IMR-90 (cell line): ENCODE measurements around the gene MAN1C1. TPM values are rescaled to one million over a fixed set of nuclear protein-coding genes. Genes with fewer than 3 reads are reported as not detected.

Experiments used
- ATAC-seq: fragments of 200-7000 bp; cut with Tn5 transposase; 2 replicates; pipeline ENCODE4 v1.9.1; 2020; ENCODE audit warnings: low read depth, mild to moderate bottlenecking, moderate library complexity
- BruUV-seq: library from RNA; stranded (reverse); fragments of 400-500 nt; replicated peaks from 2 replicates; lab custom pipeline; 2021; lab: Mats Ljungman, UMichigan
- CTCF ChIA-PET: fragments of 300-600 bp; formaldehyde crosslinking; extraction: SDS; loops from one replicate; lab custom pipeline; 2021; ENCODE audit warnings: antibody characterized with exemption; lab: Yijun Ruan, JAX
- POLR2A ChIA-PET: fragments of 300-600 bp; sonication (Branson Sonifier 250); formaldehyde crosslinking; loops from one replicate; lab custom pipeline; 2022; ENCODE audit warnings: antibody characterized with exemption; ENCODE audit not compliant: unreplicated experiment; lab: Charles Lee
- DNase-seq: peaks from one replicate; pipeline ENCODE4 v3.0.0; 2013
- H2AFZ ChIP-seq: replicated peaks from 2 replicates; pipeline ENCODE3; 2013; ENCODE audit warnings: low read length, mild to moderate bottlenecking; ENCODE audit not compliant: poor library complexity
- H2AK5ac ChIP-seq: 2 replicates; pipeline ENCODE4 v1.6.1; 2013; ENCODE audit warnings: low read depth, low read length, inconsistent platforms
- H2AK9ac ChIP-seq: replicated peaks from 2 replicates; pipeline ENCODE3; 2013; ENCODE audit warnings: mild to moderate bottlenecking, low read depth, low read length, moderate library complexity; ENCODE audit not compliant: poor library complexity
- H2BK120ac ChIP-seq: 2 replicates; pipeline ENCODE4 v1.6.1; 2013; ENCODE audit warnings: low read depth, low read length, inconsistent platforms
- H2BK15ac ChIP-seq: 3 replicates; pipeline ENCODE4 v1.6.1; 2013; ENCODE audit warnings: low read depth, low read length, inconsistent platforms
- H2BK20ac ChIP-seq: 2 replicates; pipeline ENCODE4 v1.6.1; 2013; ENCODE audit warnings: low read depth, mild to moderate bottlenecking, inconsistent platforms, low read length, moderate library complexity
- H2BK5ac ChIP-seq: 2 replicates; pipeline ENCODE4 v1.6.1; 2013; ENCODE audit warnings: mild to moderate bottlenecking, low read depth, low read length, inconsistent platforms; ENCODE audit not compliant: poor library complexity, severe bottlenecking
- H3K14ac ChIP-seq: replicated peaks from 2 replicates; pipeline ENCODE4 v1.6.1; 2013; ENCODE audit warnings: low read depth, low read length, inconsistent platforms
- H3K18ac ChIP-seq: 2 replicates; pipeline ENCODE4 v1.6.1; 2013; ENCODE audit warnings: low read depth, low read length, control low read depth
- H3K23ac ChIP-seq: 2 replicates; pipeline ENCODE4 v1.6.1; 2013; ENCODE audit warnings: low read depth, low read length, inconsistent platforms
- H3K27ac ChIP-seq: 2 replicates; pipeline ENCODE4 v1.5.1; 2013; ENCODE audit warnings: mild to moderate bottlenecking, control low read depth, low read length; ENCODE audit not compliant: insufficient read depth
- H3K27me3 ChIP-seq: 2 replicates; pipeline ENCODE4 v1.6.1; 2013; ENCODE audit warnings: low read length; ENCODE audit not compliant: control insufficient read depth, insufficient read depth
- H3K36me3 ChIP-seq: 2 replicates; pipeline ENCODE4 v1.6.1; 2013; ENCODE audit warnings: low read length, mixed read lengths; ENCODE audit not compliant: control insufficient read depth, insufficient read depth
- H3K4ac ChIP-seq: 2 replicates; pipeline ENCODE4 v1.6.1; 2013; ENCODE audit warnings: low read depth, low read length, inconsistent platforms
- H3K4me1 ChIP-seq: 2 replicates; pipeline ENCODE4 v1.6.1; 2013; ENCODE audit warnings: low read length, mixed read lengths; ENCODE audit not compliant: control insufficient read depth, insufficient read depth
- H3K4me2 ChIP-seq: 2 replicates; pipeline ENCODE4 v1.6.1; 2013; ENCODE audit warnings: low read depth, mild to moderate bottlenecking, control low read depth, low read length, moderate library complexity
- H3K4me3 ChIP-seq: 2 replicates; pipeline ENCODE4 v1.5.1; 2013; ENCODE audit warnings: low read depth, mild to moderate bottlenecking, control low read depth, low read length, moderate library complexity; ENCODE audit not compliant: insufficient read depth
- H3K56ac ChIP-seq: 2 replicates; pipeline ENCODE4 v1.6.1; 2013; ENCODE audit warnings: low read length, inconsistent platforms; ENCODE audit not compliant: insufficient read depth; ENCODE audit errors: extremely low read depth
- H3K79me1 ChIP-seq, 2 experiments: 2 replicates each; pipeline ENCODE4 v1.6.1; 2013; ENCODE audit warnings: low read length in 2 of 2, inconsistent platforms in 1 of 2, low read depth in 1 of 2
- H3K9ac ChIP-seq: 2 replicates; pipeline ENCODE4 v1.6.1; 2013; ENCODE audit warnings: low read depth, low read length, control low read depth
- H3K9me1 ChIP-seq: 2 replicates; pipeline ENCODE4 v1.6.1; 2013; ENCODE audit warnings: low read length, inconsistent platforms; ENCODE audit not compliant: insufficient read depth
- H3K9me3 ChIP-seq: 2 replicates; pipeline ENCODE4 v1.6.1; 2013; ENCODE audit warnings: low read length; ENCODE audit not compliant: control insufficient read depth, insufficient read depth
- H4K20me1 ChIP-seq: 2 replicates; pipeline ENCODE4 v1.6.1; 2013; ENCODE audit warnings: low read length, inconsistent platforms; ENCODE audit not compliant: insufficient read depth
- H4K5ac ChIP-seq: 2 replicates; pipeline ENCODE4 v1.6.1; 2013; ENCODE audit warnings: mild to moderate bottlenecking, low read depth, low read length, control low read depth
- H4K8ac ChIP-seq, 2 experiments: 2 replicates each; pipeline ENCODE4 v1.6.1; 2013; ENCODE audit warnings: low read depth in 2 of 2, low read length in 2 of 2, control low read depth in 1 of 2, inconsistent platforms in 1 of 2
- H4K91ac ChIP-seq: 2 replicates; pipeline ENCODE4 v1.6.1; 2013; ENCODE audit warnings: low read depth, low read length, inconsistent platforms; ENCODE audit not compliant: insufficient read depth
- CHD1 ChIP-seq: IDR thresholded peaks from 2 replicates; pipeline ENCODE4 v1.6.1; 2012; ENCODE audit warnings: low read depth, low read length, improper control_type of control experiment
- ELK1 ChIP-seq: fragments of 150-350 bp; IDR thresholded peaks from 2 replicates; pipeline ENCODE4 v1.6.1; 2016; ENCODE audit warnings: low read depth, mild to moderate bottlenecking, low read length, moderate library complexity, borderline replicate concordance
- MAZ ChIP-seq: IDR thresholded peaks from 2 replicates; pipeline ENCODE4 v1.6.1; 2012; ENCODE audit warnings: low read depth, mild to moderate bottlenecking, low read length, improper control_type of control experiment, moderate library complexity, borderline replicate concordance
- POLR2A ChIP-seq: IDR thresholded peaks from 2 replicates; pipeline ENCODE4 v1.6.1; 2012; ENCODE audit warnings: mild to moderate bottlenecking, low read depth, low read length
- WGBS, 2 experiments: methylation state at CpG; one replicate each; pipeline versions ENCODE4 v1.1.5 to v1.1.7; 2013; ENCODE audit warnings: missing lambda C conversion rate in 2 of 2; ENCODE audit not compliant: insufficient read length in 1 of 2; ENCODE audit errors: extremely low coverage in 2 of 2; 5-methylcytosine and 5-hydroxymethylcytosine counted together
- dilution Hi-C: fragments of 300-500 bp; cut with HindIII; formaldehyde crosslinking; loops from one replicate; pipeline ENCODE4 v1.14.3; 2018; ENCODE audit warnings: low sequenced_read_pairs; ENCODE audit not compliant: unreplicated experiment
- in situ Hi-C: fragments of 300-500 bp; cut with MboI; formaldehyde crosslinking; loops from 3 replicates; pipeline ENCODE4 v1.14.3; 2019; ENCODE audit warnings: low sequenced_read_pairs, inconsistent platforms, mixed read lengths
- intact Hi-C: fragments of 100-400 bp; cut with micrococcal nuclease; formaldehyde crosslinking; loops from 2 replicates; pipeline ENCODE4 v1.10.0; 2022
- polyA plus RNA-seq, 3 experiments: library from polyadenylated mRNA; depleted of rRNA; stranded (reverse); fragments of >200 nt; gene quantifications; 2 replicates each; pipeline ENCODE4 v1.2.3, GENCODE V29; 2012; ENCODE audit warnings: low replicate concordance in 1 of 3
- total RNA-seq: library from RNA; depleted of rRNA; stranded (reverse); fragments of >200 nt; gene quantifications from 2 replicates; pipeline ENCODE4 v1.2.3, GENCODE V29; 2012

Gene MAN1C1
- total and polyA plus RNA-seq, 2 of the 4 experiments (the other 2 are of a cell fraction): 3.2 to 11.3 TPM

- Histone ChIP-seq H2BK5ac (no peak overlapping the region), H3K9me3 (peaks cover 4% of the 10 kb centered on the region; the same call in 1 of the 2 replicates), H3K9ac (no peak overlapping the region), H3K36me3 (no peaks in the 10 kb centered on the region), H4K91ac (no peak overlapping the region), H3K4me1 (peaks cover 4% of the 10 kb centered on the region; the same call in 1 of the 2 replicates), H3K27me3 (peaks cover 3% of the 10 kb centered on the region), H2AK9ac (no peak overlapping the region), H3K23ac (no peak overlapping the region), H3K56ac (no peak overlapping the region), H3K27ac (no peak overlapping the region), H4K5ac (no peak overlapping the region), H2BK120ac (no peak overlapping the region), H3K4ac (no peak overlapping the region), H3K18ac (no peak overlapping the region), H2AK5ac (no peak overlapping the region), H2BK15ac (no peak overlapping the region), H3K4me2 (no peak overlapping the region), H3K79me1 (no peaks in the 10 kb centered on the region), H3K4me3 (no peak overlapping the region), H2AFZ (no peak overlapping the region), H3K14ac (no peak overlapping the region), H3K9me1 (no peaks in the 10 kb centered on the region), H4K20me1 (no peaks in the 10 kb centered on the region), H2BK20ac (no peak overlapping the region), H4K8ac (no peak overlapping the region)
- TF ChIP-seq POLR2A: no peak
- no peak for TF ChIP-seq ELK1
- TF ChIP-seq MAZ: no peak
- no peak for TF ChIP-seq CHD1
- dilution Hi-C loops: no loop called here
- in situ Hi-C loops: no loop called here
- intact Hi-C loops: no loop called here
- ATAC-seq: no peak
- BruUV-seq: no TSS peak
- DNase-seq: no peak
- POLR2A ChIA-PET: interaction anchor here (0.5 kb wide), 1 partner anchor 345 kb away, joined by 19 read pairs; no protein-coding TSS in a partner anchor
- CTCF ChIA-PET: interaction anchor here (0.6 kb wide), 1 partner anchor 44 kb away, joined by 3 read pairs; no protein-coding TSS in a partner anchor
- WGBS, 2 experiments: 65% methylated on average over 5 of the region's 6 CpGs; no CpG with 5 or more reads in 1 of the 2 experiments
Measured at GRCh38 chr1:25580927-25581326, 35.7 kb upstream of the MAN1C1 start.
